AG04450 (cell line): ENCODE measurements around the gene C1QL2. TPM values are rescaled to one million over a fixed set of nuclear protein-coding genes. Genes with fewer than 3 reads are reported as not detected.

ENCODE experiments used
- CTCF ChIA-PET: fragments of 300-600, 350-600 bp; formaldehyde crosslinking; extraction: SDS; loops from one replicate; lab custom pipeline; 2022; ENCODE audit warnings: antibody characterized with exemption, inconsistent platforms; lab: Charles Lee
- POLR2A ChIA-PET: fragments of 350-600 bp; formaldehyde crosslinking; extraction: SDS; loops from one replicate; lab custom pipeline; 2021; ENCODE audit warnings: antibody characterized with exemption, inconsistent platforms; lab: Yijun Ruan, JAX
- DNase-seq: peaks from one replicate; pipeline ENCODE4 v3.0.0-alpha.2; 2011; ENCODE audit warnings: low read depth, low spot score
- H3K27ac ChIP-seq: one replicate; pipeline ENCODE4 v1.5.1; 2012; ENCODE audit warnings: low read depth, low read length, control low read depth
- H3K27me3 ChIP-seq: one replicate; pipeline ENCODE4 v1.6.0; 2012; ENCODE audit warnings: low read length; ENCODE audit not compliant: control insufficient read depth, insufficient read depth
- H3K4me3 ChIP-seq: 2 replicates; pipeline ENCODE4 v1.5.1; 2011; ENCODE audit warnings: mild to moderate bottlenecking, low read depth, low read length, control low read depth
- H3K9me3 ChIP-seq: 2 replicates; pipeline ENCODE4 v1.5.1; 2012; ENCODE audit warnings: low read length; ENCODE audit not compliant: control insufficient read depth, insufficient read depth
- CTCF ChIP-seq: IDR thresholded peaks from 2 replicates; pipeline ENCODE4 v1.5.1; 2011; ENCODE audit warnings: low read depth, low read length, control low read depth, inconsistent platforms
- polyA plus RNA-seq: library from polyadenylated mRNA; depleted of rRNA; stranded (reverse); fragments of >200 nt; gene quantifications from 2 replicates; pipeline ENCODE4 v1.2.3, GENCODE V29; 2011

The C1QL2 gene
- polyA plus RNA-seq, 1 experiment: not detected

- Histone ChIP-seq H3K9me3 (peaks cover 8% of the 10 kb centered on the region; the same call in 1 of the 2 replicates), H3K27ac (no peak overlapping the region), H3K4me3 (no peak overlapping the region), H3K27me3 (peaks cover 2% of the 10 kb centered on the region)
- DNase-seq: no peak
- TF ChIP-seq CTCF: no peak
- POLR2A ChIA-PET: no interaction called here
- CTCF ChIA-PET: interaction anchor here (0.6 kb wide), 1 partner anchor 268 kb away, joined by 3 read pairs; no protein-coding TSS in a partner anchor
Measured at GRCh38 chr2:119112230-119112629, 46.3 kb downstream of the C1QL2 start.

GRCh38 chr2:119111115-119111975 lies 47.2 kb downstream of the C1QL2 start:
- ChIA-PET POLR2A (no interaction called here), CTCF (interaction anchor here (0.6 kb wide), 1 partner anchor 269 kb away, joined by 3 read pairs; no protein-coding TSS in a partner anchor)
- no peak for TF ChIP-seq CTCF
- H3K27ac ChIP-seq: no peak overlapping the region
- H3K9me3 ChIP-seq: peaks cover 8% of the 10 kb centered on the region; the same call in 1 of the 2 replicates
- no peak overlapping the region for H3K4me3 ChIP-seq
- DNase-seq: no peak
- H3K27me3 ChIP-seq: peaks cover 2% of the 10 kb centered on the region

GRCh38 chr2:119109866-119110265 lies 48.7 kb downstream of the C1QL2 start:
- Histone ChIP-seq H3K9me3 (peaks cover 8% of the 10 kb centered on the region; the same call in 1 of the 2 replicates), H3K27me3 (no peaks in the 10 kb centered on the region), H3K4me3 (no peak overlapping the region), H3K27ac (no peak overlapping the region)
- TF ChIP-seq CTCF: no peak
- CTCF ChIA-PET: no interaction called here
- no peak for DNase-seq
- POLR2A ChIA-PET: no interaction called here

- Histone ChIP-seq H3K4me3 (no peak overlapping the region), H3K9me3 (peaks cover 8% of the 10 kb centered on the region; the same call in 1 of the 2 replicates), H3K27ac (no peak overlapping the region), H3K27me3 (no peaks in the 10 kb centered on the region)
- POLR2A ChIA-PET: no interaction called here
- no peak for TF ChIP-seq CTCF
- CTCF ChIA-PET: no interaction called here
- no peak for DNase-seq
Measured at GRCh38 chr2:119108186-119108585, 50.4 kb downstream of the C1QL2 start.

- DNase-seq: no peak
- H3K27ac ChIP-seq: no peak overlapping the region
- CTCF ChIA-PET: no interaction called here
- no peak overlapping the region for H3K4me3 ChIP-seq
- TF ChIP-seq CTCF: no peak
- POLR2A ChIA-PET: no interaction called here
- H3K27me3 ChIP-seq: no peaks in the 10 kb centered on the region
- H3K9me3 ChIP-seq: peaks cover 6% of the 10 kb centered on the region; the same call in 1 of the 2 replicates
Measured at GRCh38 chr2:119106301-119106897, 52.2 kb downstream of the C1QL2 start.
